SU-DHL-6 (cell line): ENCODE results near the gene ARMC8.

Experiments used
- CTCF ChIP-seq: fragments of 200-600 bp; sonication (generic); IDR thresholded peaks from one replicate; pipeline ENCODE4 v1.5.1; 2017; ENCODE audit warnings: antibody characterized with exemption, mild to moderate bottlenecking, low read length, moderate library complexity; ENCODE audit not compliant: insufficient read depth, poor library complexity, severe bottlenecking
- EZH2phosphoT487 ChIP-seq: fragments of 200-600 bp; sonication (generic), shearing (Covaris generic); conservative IDR thresholded peaks from 2 replicates; pipeline ENCODE4 v1.6.1; 2018; ENCODE audit warnings: mild to moderate bottlenecking, antibody characterized with exemption, low read length, moderate library complexity, mixed read lengths

- TF ChIP-seq EZH2phosphoT487: no peak
- no peak for TF ChIP-seq CTCF
These were observed 97.9 kb downstream of the ARMC8 start for GRCh38 chr3:138284957-138285477.
